ENCODE results near the gene RDX.

DNA sequence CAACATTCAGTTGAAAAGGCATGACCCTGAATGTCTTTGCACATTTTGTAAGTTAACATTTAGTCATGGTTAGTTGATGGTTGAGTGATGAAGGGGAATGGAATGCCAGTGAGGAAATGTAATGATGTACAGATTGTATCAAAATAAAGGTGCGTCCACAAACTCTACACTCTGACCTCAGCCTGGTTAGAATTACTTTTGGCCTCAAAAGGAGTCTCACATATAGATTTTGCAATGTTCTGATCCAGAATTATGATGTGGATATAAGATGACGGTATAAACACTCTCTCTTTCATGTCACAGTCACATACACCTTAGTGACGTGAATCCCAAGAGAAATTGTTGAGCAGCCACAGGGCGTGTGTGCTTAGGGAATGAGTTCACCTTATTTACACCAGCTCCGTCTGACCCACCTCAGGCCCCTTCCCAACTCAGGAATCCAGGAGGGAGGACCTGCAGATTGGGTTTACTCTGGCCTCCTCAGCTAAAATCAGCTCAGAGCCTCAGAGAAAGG is 100.1 kb downstream of the RDX start:
- TF ChIP-seq, protein P1, sequence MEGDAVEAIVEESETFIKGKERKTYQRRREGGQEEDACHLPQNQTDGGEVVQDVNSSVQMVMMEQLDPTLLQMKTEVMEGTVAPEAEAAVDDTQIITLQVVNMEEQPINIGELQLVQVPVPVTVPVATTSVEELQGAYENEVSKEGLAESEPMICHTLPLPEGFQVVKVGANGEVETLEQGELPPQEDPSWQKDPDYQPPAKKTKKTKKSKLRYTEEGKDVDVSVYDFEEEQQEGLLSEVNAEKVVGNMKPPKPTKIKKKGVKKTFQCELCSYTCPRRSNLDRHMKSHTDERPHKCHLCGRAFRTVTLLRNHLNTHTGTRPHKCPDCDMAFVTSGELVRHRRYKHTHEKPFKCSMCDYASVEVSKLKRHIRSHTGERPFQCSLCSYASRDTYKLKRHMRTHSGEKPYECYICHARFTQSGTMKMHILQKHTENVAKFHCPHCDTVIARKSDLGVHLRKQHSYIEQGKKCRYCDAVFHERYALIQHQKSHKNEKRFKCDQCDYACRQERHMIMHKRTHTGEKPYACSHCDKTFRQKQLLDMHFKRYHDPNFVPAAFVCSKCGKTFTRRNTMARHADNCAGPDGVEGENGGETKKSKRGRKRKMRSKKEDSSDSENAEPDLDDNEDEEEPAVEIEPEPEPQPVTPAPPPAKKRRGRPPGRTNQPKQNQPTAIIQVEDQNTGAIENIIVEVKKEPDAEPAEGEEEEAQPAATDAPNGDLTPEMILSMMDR (conservative IDR thresholded peaks at IDR 0.05; ENCODE audit: low read length), result no peak
- TF ChIP-seq EZH2phosphoT487 (IDR thresholded peaks at IDR 0.05; ENCODE audit: borderline replicate concordance, low read depth, low read length), result no peak

Data from OCI-LY7 (cell line).